ENCODE data around the gene SLC30A10.
"Not testable (repeated sequence)": the region's sequence is repeated elsewhere in the genome, so short reads cannot be mapped to it uniquely, and the experiment has no call there.

Gene SLC30A10

DNA sequence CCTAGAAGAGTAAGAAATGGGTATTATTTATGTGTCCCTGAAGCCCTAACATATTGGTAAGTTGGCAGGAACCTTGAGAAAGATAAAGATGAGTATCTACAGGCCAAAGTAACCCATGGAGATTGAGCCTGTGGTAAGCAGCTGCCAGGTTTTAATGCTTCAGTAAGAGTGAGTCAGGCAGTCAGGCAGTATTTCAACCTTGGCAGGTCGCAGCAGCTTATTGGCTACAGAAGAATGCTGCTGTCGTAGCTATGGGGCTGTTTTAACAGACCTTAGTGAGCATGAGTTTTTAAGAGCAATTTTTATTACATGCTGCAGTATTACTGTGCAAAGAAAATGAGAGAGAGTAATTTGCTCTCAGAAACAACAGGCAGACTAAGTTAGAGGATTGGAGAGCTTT, 10.3 kb upstream of the SLC30A10 start:
- no peaks in the 10 kb centered on the region for H3K9me2 ChIP-seq (replicated peaks; ENCODE audit: insufficient read depth, low read length)
- no peaks in the 10 kb centered on the region for H3K27me3 ChIP-seq (replicated peaks; ENCODE audit: insufficient read depth, low read length)
- H3K79me2 ChIP-seq (ENCODE audit: low read length) = no peaks in the 10 kb centered on the region
- H3K4me2 ChIP-seq (ENCODE audit: low read depth, low read length) = no peak overlapping the region
- no peak for DNase-seq
- H2AFZ ChIP-seq (ENCODE audit: low read length) = no peak overlapping the region
- no peak for TF ChIP-seq EZH2 (optimal IDR thresholded peaks at IDR 0.05; ENCODE audit: low read depth, low read length)
- TF ChIP-seq EZH2phosphoT487 (IDR thresholded peaks at IDR 0.05; ENCODE audit: low read length) = no peak
- no peaks in the 10 kb centered on the region for H3K9me3 ChIP-seq (replicated peaks; ENCODE audit: insufficient read depth, low read length)
- no peaks in the 10 kb centered on the region for H3K36me3 ChIP-seq (replicated peaks; ENCODE audit: insufficient read depth, low read length)
- H3K27ac ChIP-seq (ENCODE audit: low read length) = no peak overlapping the region
- H3F3A ChIP-seq (ENCODE audit: insufficient read depth, low read length) = no peaks in the 10 kb centered on the region
- no peak overlapping the region for H3K4me3 ChIP-seq (ENCODE audit: low read length)
- H3K9ac ChIP-seq (ENCODE audit: low read length) = no peak overlapping the region
- H3K4me1 ChIP-seq (ENCODE audit: low read length) = no peaks in the 10 kb centered on the region
- no peaks in the 10 kb centered on the region for H4K20me1 ChIP-seq (ENCODE audit: insufficient read depth, low read length)

DNA sequence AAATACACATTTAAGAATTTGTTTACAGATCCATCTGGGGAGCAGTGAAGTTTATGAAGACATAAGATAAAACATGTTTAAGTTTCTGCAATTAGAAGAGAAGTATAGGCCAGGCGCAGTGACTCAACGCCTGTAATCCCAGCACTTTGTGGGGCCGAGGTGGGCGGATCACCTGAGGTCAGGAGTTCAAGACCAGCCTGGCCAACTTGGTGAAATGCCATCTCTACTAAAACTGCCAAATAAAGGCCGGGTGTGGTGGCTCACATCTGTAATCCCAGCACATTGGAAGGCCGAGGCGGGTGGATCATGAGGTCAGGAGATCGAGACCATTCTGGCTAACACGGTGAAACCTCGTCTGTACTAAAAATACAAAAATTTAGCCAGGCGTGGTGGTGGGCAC, 5.4 kb upstream of the SLC30A10 start:
- H3K9ac ChIP-seq (ENCODE audit: low read length); H3K4me2 ChIP-seq (ENCODE audit: low read depth, low read length); H3K9me3 ChIP-seq (replicated peaks; ENCODE audit: insufficient read depth, low read length); H3K27me3 ChIP-seq (replicated peaks; ENCODE audit: insufficient read depth, low read length); H3K79me2 ChIP-seq (ENCODE audit: low read length); H4K20me1 ChIP-seq (ENCODE audit: insufficient read depth, low read length); H3F3A ChIP-seq (ENCODE audit: insufficient read depth, low read length); H2AFZ ChIP-seq (ENCODE audit: low read length); H3K4me3 ChIP-seq (ENCODE audit: low read length); H3K27ac ChIP-seq (ENCODE audit: low read length); H3K36me3 ChIP-seq (replicated peaks; ENCODE audit: insufficient read depth, low read length); H3K9me2 ChIP-seq (replicated peaks; ENCODE audit: insufficient read depth, low read length); H3K4me1 ChIP-seq (ENCODE audit: low read length); DNase-seq: not testable (repeated sequence)

DNA sequence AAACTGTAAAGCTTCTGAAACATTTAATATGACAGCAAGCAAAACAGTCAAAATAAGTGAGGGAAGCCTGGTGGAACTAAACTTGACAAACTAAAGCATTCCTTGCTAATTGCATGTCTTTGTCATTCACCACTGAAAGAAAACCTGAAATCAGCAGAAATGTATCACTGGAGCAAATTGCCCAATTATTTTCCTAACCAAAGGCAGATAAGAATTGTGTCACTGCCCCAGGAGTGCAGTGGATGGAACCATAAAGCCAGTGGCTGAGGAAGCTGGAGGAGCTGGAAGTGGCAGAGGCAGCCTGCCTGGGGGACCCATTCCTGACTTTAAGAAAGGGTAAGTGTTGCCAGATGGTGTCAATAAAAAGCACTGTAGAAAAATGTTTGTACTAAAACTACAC, 2.7 kb upstream of the SLC30A10 start:
- no peaks in the 10 kb centered on the region for H3K27me3 ChIP-seq (replicated peaks; ENCODE audit: insufficient read depth, low read length)

DNA sequence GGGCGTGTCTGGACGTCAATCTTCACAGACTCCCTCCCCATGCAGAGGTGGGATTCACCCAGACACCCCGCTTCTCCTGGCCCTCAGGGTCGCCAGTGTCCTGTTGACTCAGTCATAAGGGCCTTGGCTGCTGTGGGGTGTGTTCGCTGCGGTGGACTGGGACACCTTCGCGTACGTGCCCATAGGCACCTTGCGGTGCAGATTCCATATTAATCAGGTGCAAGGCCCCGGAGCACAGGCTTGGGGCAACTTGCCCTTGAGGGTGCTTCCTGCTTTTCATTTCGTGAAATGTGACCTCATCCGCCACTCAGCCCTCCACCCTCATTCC, 398 bp upstream of the SLC30A10 start:
- DNase-seq = no peak
- Histone ChIP-seq H3K79me2 (ENCODE audit: low read length) (no peaks in the 10 kb centered on the region), H3K9me3 (replicated peaks; ENCODE audit: insufficient read depth, low read length) (no peaks in the 10 kb centered on the region), H2AFZ (ENCODE audit: low read length) (no peak overlapping the region), H3K9ac (ENCODE audit: low read length) (no peak overlapping the region), H4K20me1 (ENCODE audit: insufficient read depth, low read length) (no peaks in the 10 kb centered on the region), H3K36me3 (replicated peaks; ENCODE audit: insufficient read depth, low read length) (no peaks in the 10 kb centered on the region), H3K4me2 (ENCODE audit: low read depth, low read length) (no peak overlapping the region; the same call in 1 of the 2 replicates), H3K4me1 (ENCODE audit: low read length) (no peaks in the 10 kb centered on the region), H3K27ac (ENCODE audit: low read length) (no peak overlapping the region), H3F3A (ENCODE audit: insufficient read depth, low read length) (no peaks in the 10 kb centered on the region), H3K27me3 (replicated peaks; ENCODE audit: insufficient read depth, low read length) (no peaks in the 10 kb centered on the region), H3K4me3 (ENCODE audit: low read length) (no peak overlapping the region), H3K9me2 (replicated peaks; ENCODE audit: insufficient read depth, low read length) (no peaks in the 10 kb centered on the region)
- TF ChIP-seq EZH2 (optimal IDR thresholded peaks at IDR 0.05; ENCODE audit: low read depth, low read length) = no peak
- TF ChIP-seq, protein P1, sequence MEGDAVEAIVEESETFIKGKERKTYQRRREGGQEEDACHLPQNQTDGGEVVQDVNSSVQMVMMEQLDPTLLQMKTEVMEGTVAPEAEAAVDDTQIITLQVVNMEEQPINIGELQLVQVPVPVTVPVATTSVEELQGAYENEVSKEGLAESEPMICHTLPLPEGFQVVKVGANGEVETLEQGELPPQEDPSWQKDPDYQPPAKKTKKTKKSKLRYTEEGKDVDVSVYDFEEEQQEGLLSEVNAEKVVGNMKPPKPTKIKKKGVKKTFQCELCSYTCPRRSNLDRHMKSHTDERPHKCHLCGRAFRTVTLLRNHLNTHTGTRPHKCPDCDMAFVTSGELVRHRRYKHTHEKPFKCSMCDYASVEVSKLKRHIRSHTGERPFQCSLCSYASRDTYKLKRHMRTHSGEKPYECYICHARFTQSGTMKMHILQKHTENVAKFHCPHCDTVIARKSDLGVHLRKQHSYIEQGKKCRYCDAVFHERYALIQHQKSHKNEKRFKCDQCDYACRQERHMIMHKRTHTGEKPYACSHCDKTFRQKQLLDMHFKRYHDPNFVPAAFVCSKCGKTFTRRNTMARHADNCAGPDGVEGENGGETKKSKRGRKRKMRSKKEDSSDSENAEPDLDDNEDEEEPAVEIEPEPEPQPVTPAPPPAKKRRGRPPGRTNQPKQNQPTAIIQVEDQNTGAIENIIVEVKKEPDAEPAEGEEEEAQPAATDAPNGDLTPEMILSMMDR (IDR thresholded peaks at IDR 0.05; ENCODE audit: low read length) = no peak
- no peak for TF ChIP-seq EZH2phosphoT487 (IDR thresholded peaks at IDR 0.05; ENCODE audit: low read length)

More for the DNA sequence above, 2.7 kb upstream of the SLC30A10 start:
- H4K20me1 ChIP-seq (ENCODE audit: insufficient read depth, low read length) = no peaks in the 10 kb centered on the region
- H3K79me2 ChIP-seq (ENCODE audit: low read length) = no peaks in the 10 kb centered on the region
- H3K4me3 ChIP-seq (ENCODE audit: low read length) = no peak overlapping the region
- no peak overlapping the region for H3K27ac ChIP-seq (ENCODE audit: low read length)
- H3F3A ChIP-seq (ENCODE audit: insufficient read depth, low read length) = no peaks in the 10 kb centered on the region
- H3K9me2 ChIP-seq (replicated peaks; ENCODE audit: insufficient read depth, low read length) = no peaks in the 10 kb centered on the region
- DNase-seq = no peak
- no peak for TF ChIP-seq EZH2phosphoT487 (IDR thresholded peaks at IDR 0.05; ENCODE audit: low read length)
- TF ChIP-seq EZH2 (optimal IDR thresholded peaks at IDR 0.05; ENCODE audit: low read depth, low read length) = no peak
- TF ChIP-seq, protein P1 (IDR thresholded peaks at IDR 0.05; ENCODE audit: low read length) = no peak
- H2AFZ ChIP-seq (ENCODE audit: low read length) = no peak overlapping the region
- no peaks in the 10 kb centered on the region for H3K4me1 ChIP-seq (ENCODE audit: low read length)
- H3K4me2 ChIP-seq (ENCODE audit: low read depth, low read length) = no peak overlapping the region
- H3K9ac ChIP-seq (ENCODE audit: low read length) = no peak overlapping the region
- no peaks in the 10 kb centered on the region for H3K36me3 ChIP-seq (replicated peaks; ENCODE audit: insufficient read depth, low read length)
- H3K9me3 ChIP-seq (replicated peaks; ENCODE audit: insufficient read depth, low read length) = no peaks in the 10 kb centered on the region

Data from MM.1S (cell line).